SKM-1 (cell line): ENCODE measurements around the gene GIPR.
A peak's percentile ranks its signal among the peaks of the same experiment; 100 is the strongest.

Experiments used
- DNase-seq: peaks from one replicate; lab custom pipeline; 2025; ENCODE audit not compliant: unreplicated experiment; lab: John Stamatoyannopoulos, UW

GIPR gene

GRCh38 chr19:45729800-45730290 lies 61.8 kb downstream of the GIPR start:
- no peak for DNase-seq

- DNase-seq, result peak; percentile 69
Observed at GRCh38 chr19:45730368-45731288, 62.6 kb downstream of the GIPR start, which contains the start of gene FBXO46. FBXO46 (minus strand) TSS chr19:45730896; CDS start chr19:45713495, 17,401 bp downstream.
